Tibial nerve (tissue), 3 donors: ENCODE data around the gene SLC6A2.

ENCODE experiments used
- CTCF ChIP-seq, 5 experiments: fragments of 200-600 bp in 3 of 5; fragments of 450-650 bp in 2 of 5; sonication (generic) in 3 of 5; IDR thresholded peaks; one replicate each; pipeline ENCODE4 v1.5.1; 2016 to 2019; ENCODE audit warnings: antibody characterized with exemption in 5 of 5, mild to moderate bottlenecking in 3 of 5, moderate library complexity in 2 of 5
- POLR2A ChIP-seq, 2 donors: fragments of 450-650 bp; IDR thresholded peaks; one replicate each; pipeline ENCODE4 v1.6.1; 2017; ENCODE audit warnings: antibody characterized with exemption in 2 of 2, mild to moderate bottlenecking in 2 of 2, moderate library complexity in 2 of 2

GRCh38 chr16:55697867-55698266 lies 42.1 kb downstream of the SLC6A2 start:
- TF ChIP-seq CTCF (IDR thresholded peaks at IDR 0.05): no peak
- TF ChIP-seq POLR2A (IDR thresholded peaks at IDR 0.05): no peak
